ENCODE results near the gene TTLL7. TPM values are rescaled to one million over a fixed set of nuclear protein-coding genes. Genes with fewer than 3 reads are reported as not detected.

The TTLL7 gene
- total and polyA plus RNA-seq, 2 experiments from 2014 or later = 3.8 to 7.7 TPM

DNA sequence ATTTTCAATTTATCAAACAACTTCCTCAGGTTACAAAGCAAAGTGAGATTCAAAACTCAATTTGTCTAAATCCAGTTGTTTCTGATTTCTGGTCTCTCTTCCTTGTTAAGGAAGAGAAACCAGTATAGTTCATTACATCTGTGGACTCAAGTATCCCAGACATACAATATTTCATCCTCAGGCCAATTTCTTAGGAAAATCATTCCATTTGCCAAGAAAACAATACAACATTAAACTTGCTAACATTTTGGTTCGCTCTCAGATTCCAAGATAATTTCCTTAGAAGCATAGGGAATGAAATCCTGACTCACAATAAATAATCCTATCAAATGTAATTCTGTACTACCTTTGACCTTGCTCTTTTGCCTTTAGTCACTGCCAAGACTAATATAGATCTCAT, 11.2 kb upstream of the TTLL7 start:
- H3K27ac ChIP-seq = no peak overlapping the region
- no peak for DNase-seq (ENCODE audit: low read depth in 1 of 2, low spot score in 1 of 2)
- no peak overlapping the region for H3K4me3 ChIP-seq
- no peaks in the 10 kb centered on the region for H3K36me3 ChIP-seq
- no peaks in the 10 kb centered on the region for H3K9me3 ChIP-seq (ENCODE audit: low read depth)
- H3K27me3 ChIP-seq = peaks cover 4% of the 10 kb centered on the region
- no peak for TF ChIP-seq CTCF (IDR thresholded peaks at IDR 0.05; ENCODE audit: low read depth, low read length)
- no peaks in the 10 kb centered on the region for H3K4me1 ChIP-seq (ENCODE audit: low read depth)

GRCh38 chr1:84008631-84009030, 9.7 kb upstream of the TTLL7 start:
- Histone ChIP-seq H3K9me3 (ENCODE audit: low read depth) (no peaks in the 10 kb centered on the region), H3K27me3 (peaks cover 17% of the 10 kb centered on the region), H3K4me3 (no peak overlapping the region), H3K36me3 (no peaks in the 10 kb centered on the region), H3K4me1 (ENCODE audit: low read depth) (no peaks in the 10 kb centered on the region), H3K27ac (no peak overlapping the region)
- TF ChIP-seq CTCF (IDR thresholded peaks at IDR 0.05; ENCODE audit: low read depth, low read length) = no peak
- no peak for DNase-seq (ENCODE audit: low read depth in 1 of 2, low spot score in 1 of 2)

GRCh38 chr1:84006591-84006990, 7.7 kb upstream of the TTLL7 start:
- H3K4me1 ChIP-seq (ENCODE audit: low read depth) = no peaks in the 10 kb centered on the region
- no peak for DNase-seq (ENCODE audit: low read depth in 1 of 2, low spot score in 1 of 2)
- no peaks in the 10 kb centered on the region for H3K9me3 ChIP-seq (ENCODE audit: low read depth)
- no peak overlapping the region for H3K27ac ChIP-seq
- no peaks in the 10 kb centered on the region for H3K36me3 ChIP-seq
- H3K4me3 ChIP-seq = no peak overlapping the region
- TF ChIP-seq CTCF (IDR thresholded peaks at IDR 0.05; ENCODE audit: low read depth, low read length) = no peak
- H3K27me3 ChIP-seq = peaks cover 38% of the 10 kb centered on the region

DNA sequence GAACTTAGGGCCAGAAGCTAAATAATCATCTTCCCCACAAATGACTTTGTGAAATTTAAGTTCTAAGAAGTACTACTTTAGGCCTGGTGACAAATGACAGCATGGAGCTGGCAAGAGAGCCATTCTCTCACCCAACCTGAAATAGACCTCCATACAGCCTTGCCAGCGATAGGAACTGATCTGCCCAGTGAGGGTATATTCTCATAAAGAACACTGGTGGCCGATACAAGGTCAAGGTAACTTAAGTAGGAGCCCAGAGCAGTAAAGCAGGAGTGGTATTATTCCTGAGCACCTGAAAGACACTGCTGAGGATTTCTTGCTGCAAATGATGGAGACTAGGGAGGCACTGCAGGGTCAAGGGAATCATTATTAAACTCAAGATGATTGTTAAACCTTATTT, 2.6 kb upstream of the TTLL7 start:
- Histone ChIP-seq H3K9me3 (ENCODE audit: low read depth) (no peaks in the 10 kb centered on the region), H3K27me3 (peaks cover 80% of the 10 kb centered on the region), H3K4me1 (ENCODE audit: low read depth) (no peaks in the 10 kb centered on the region), H3K4me3 (no peak overlapping the region), H3K36me3 (no peaks in the 10 kb centered on the region), H3K27ac (no peak overlapping the region)
- no peak for DNase-seq (ENCODE audit: low read depth in 1 of 2, low spot score in 1 of 2)
- no peak for TF ChIP-seq CTCF (IDR thresholded peaks at IDR 0.05; ENCODE audit: low read depth, low read length)

- Histone ChIP-seq H3K4me1 (ENCODE audit: low read depth) (no peaks in the 10 kb centered on the region), H3K36me3 (no peaks in the 10 kb centered on the region), H3K9me3 (ENCODE audit: low read depth) (no peaks in the 10 kb centered on the region), H3K27me3 (peaks cover 83% of the 10 kb centered on the region), H3K4me3 (no peak overlapping the region), H3K27ac (no peak overlapping the region)
- TF ChIP-seq CTCF (IDR thresholded peaks at IDR 0.05; ENCODE audit: low read depth, low read length) = no peak
- no peak for DNase-seq (ENCODE audit: low read depth in 1 of 2, low spot score in 1 of 2)
Measured at GRCh38 chr1:84000954-84001495, 2.1 kb upstream of the TTLL7 start.
